HepG2 (cell line): ENCODE data around the gene PLVAP. TPM values are rescaled to one million over a fixed set of nuclear protein-coding genes. Genes with fewer than 3 reads are reported as not detected.

ENCODE experiments used
- EP300 ChIP-seq, 3 experiments: sonication (generic) in 1 of 3; formaldehyde crosslinking in 1 of 3; IDR thresholded peaks; 2 replicates each; pipeline versions ENCODE4 v1.5.1 to v1.6.1; 2011 to 2020; ENCODE audit warnings: low read depth in 2 of 3, low read length in 2 of 3, borderline replicate concordance in 1 of 3, improper control_type of control experiment in 1 of 3, mild to moderate bottlenecking in 1 of 3, missing genetic modification reagents in 1 of 3, moderate library complexity in 1 of 3
- FLYWCH1 ChIP-seq: sonication (generic); formaldehyde crosslinking; IDR thresholded peaks from 2 replicates; pipeline ENCODE4 v1.8.1; 2023; ENCODE audit warnings: mild to moderate bottlenecking, missing genetic modification reagents
- MXI1 ChIP-seq: IDR thresholded peaks from 3 replicates; pipeline ENCODE4 v1.6.1; 2012; ENCODE audit warnings: low read depth, low read length, inconsistent platforms, borderline replicate concordance
- SOX5 ChIP-seq: IDR thresholded peaks from 2 replicates; pipeline ENCODE4 v1.6.1; 2016; ENCODE audit warnings: borderline replicate concordance
- YEATS2 ChIP-seq: sonication (generic); formaldehyde crosslinking; IDR thresholded peaks from 2 replicates; pipeline ENCODE4 v1.4.0; 2020; ENCODE audit warnings: missing genetic modification reagents, borderline replicate concordance
- ZNF660 ChIP-seq: sonication (generic); formaldehyde crosslinking; IDR thresholded peaks from 2 replicates; pipeline ENCODE4 v1.5.1; 2020; ENCODE audit warnings: mild to moderate bottlenecking, low read depth, missing genetic modification reagents, borderline replicate concordance
- polyA plus RNA-seq, 8 experiments: library from polyadenylated mRNA; depleted of rRNA in 3 of 8; stranded (reverse) in 7 of 8; unstranded in 1 of 8; fragments of >200 nt; fragmentation: Illumina TruSeq in 4 of 8; extraction: Trizol in 4 of 8; gene quantifications; 2 replicates each; pipeline versions ENCODE4 v1.2.1 to v1.2.3, GENCODE V29; 2011 to 2016; ENCODE audit warnings: low read depth in 4 of 8, missing spikeins in 1 of 8, mixed read lengths in 1 of 8; ENCODE audit not compliant: insufficient read depth in 1 of 8
- total RNA-seq, 5 experiments: library from RNA; depleted of rRNA; stranded (reverse); fragments of >200 nt; fragmentation: Illumina TruSeq; extraction: Trizol; gene quantifications; 2 replicates each; pipeline ENCODE4 v1.2.3, GENCODE V29; 2016; ENCODE audit warnings: low read depth in 1 of 5
- TF ChIP-seq, protein P1 (sequence below), 2 experiments: fragments of 450-650 bp in 1 of 2; sonication (generic) in 1 of 2; formaldehyde crosslinking in 1 of 2; IDR thresholded peaks; 2 replicates each; pipeline versions ENCODE4 v1.6.1 to v1.8.0; 2016 to 2022; ENCODE audit warnings: antibody characterized with exemption in 1 of 2, mild to moderate bottlenecking in 1 of 2, missing genetic modification reagents in 1 of 2
- TF ChIP-seq, protein P2 (sequence below): sonication (generic); formaldehyde crosslinking; IDR thresholded peaks from 2 replicates; pipeline ENCODE4 v1.4.0; 2020; ENCODE audit warnings: missing genetic modification reagents
- TF ChIP-seq, protein P3 (sequence below): IDR thresholded peaks from 2 replicates; pipeline ENCODE4 v1.6.1; 2016; ENCODE audit warnings: missing compliant biosample characterization, missing genetic modification reagents, borderline replicate concordance

The PLVAP gene
- total and polyA plus RNA-seq, 2 of the 13 experiments (the other 11 are each of a cell fraction or from before 2014, with no cell fraction given) = 0.26 TPM; not detected in 1

DNA sequence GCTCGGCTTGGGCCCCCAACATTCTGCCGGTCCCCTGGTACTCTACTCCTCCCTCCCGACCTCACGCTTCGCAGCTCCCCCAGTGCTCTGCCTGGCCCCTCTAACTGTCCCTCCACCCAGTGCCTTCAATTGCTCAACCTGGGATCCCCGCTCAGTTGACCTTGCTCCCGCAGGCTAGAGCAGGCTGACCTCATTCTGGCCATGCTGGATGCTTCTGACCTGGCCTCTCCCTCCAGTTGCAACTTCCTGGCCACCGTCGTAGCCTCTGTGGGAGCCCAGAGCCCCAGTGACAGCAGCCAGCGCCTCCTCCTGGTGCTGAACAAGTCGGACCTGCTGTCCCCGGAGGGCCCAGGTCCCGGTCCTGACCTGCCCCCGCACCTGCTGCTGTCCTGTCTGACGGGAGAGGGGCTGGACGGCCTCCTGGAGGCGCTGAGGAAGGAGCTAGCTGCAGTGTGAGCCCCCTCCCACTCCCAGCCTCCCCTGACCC, 36.2 kb downstream of the PLVAP start (continued):
- TF ChIP-seq EP300 (IDR thresholded peaks at IDR 0.05; ENCODE audit: low read depth in 2 of 2, low read length in 2 of 2) = no peak
- TF ChIP-seq EP300 (CRISPR knock-in tag; IDR thresholded peaks at IDR 0.05; ENCODE audit: borderline replicate concordance) = 0 out of 2 replicates have a peak, but pooled peaks have one; percentile 15
- TF ChIP-seq YEATS2 (CRISPR knock-in tag) = 0 out of 2 replicates have a peak, but pooled peaks have one; percentile 26
- peak; percentile 18; the same call in 1 of the 2 replicates for TF ChIP-seq SOX5 (CRISPR knock-in tag)
- TF ChIP-seq ZNF660 (CRISPR knock-in tag) = no peak
- TF ChIP-seq MXI1 = peak; percentile 72; the same call in 1 of the 3 replicates
- TF ChIP-seq, protein P1, sequence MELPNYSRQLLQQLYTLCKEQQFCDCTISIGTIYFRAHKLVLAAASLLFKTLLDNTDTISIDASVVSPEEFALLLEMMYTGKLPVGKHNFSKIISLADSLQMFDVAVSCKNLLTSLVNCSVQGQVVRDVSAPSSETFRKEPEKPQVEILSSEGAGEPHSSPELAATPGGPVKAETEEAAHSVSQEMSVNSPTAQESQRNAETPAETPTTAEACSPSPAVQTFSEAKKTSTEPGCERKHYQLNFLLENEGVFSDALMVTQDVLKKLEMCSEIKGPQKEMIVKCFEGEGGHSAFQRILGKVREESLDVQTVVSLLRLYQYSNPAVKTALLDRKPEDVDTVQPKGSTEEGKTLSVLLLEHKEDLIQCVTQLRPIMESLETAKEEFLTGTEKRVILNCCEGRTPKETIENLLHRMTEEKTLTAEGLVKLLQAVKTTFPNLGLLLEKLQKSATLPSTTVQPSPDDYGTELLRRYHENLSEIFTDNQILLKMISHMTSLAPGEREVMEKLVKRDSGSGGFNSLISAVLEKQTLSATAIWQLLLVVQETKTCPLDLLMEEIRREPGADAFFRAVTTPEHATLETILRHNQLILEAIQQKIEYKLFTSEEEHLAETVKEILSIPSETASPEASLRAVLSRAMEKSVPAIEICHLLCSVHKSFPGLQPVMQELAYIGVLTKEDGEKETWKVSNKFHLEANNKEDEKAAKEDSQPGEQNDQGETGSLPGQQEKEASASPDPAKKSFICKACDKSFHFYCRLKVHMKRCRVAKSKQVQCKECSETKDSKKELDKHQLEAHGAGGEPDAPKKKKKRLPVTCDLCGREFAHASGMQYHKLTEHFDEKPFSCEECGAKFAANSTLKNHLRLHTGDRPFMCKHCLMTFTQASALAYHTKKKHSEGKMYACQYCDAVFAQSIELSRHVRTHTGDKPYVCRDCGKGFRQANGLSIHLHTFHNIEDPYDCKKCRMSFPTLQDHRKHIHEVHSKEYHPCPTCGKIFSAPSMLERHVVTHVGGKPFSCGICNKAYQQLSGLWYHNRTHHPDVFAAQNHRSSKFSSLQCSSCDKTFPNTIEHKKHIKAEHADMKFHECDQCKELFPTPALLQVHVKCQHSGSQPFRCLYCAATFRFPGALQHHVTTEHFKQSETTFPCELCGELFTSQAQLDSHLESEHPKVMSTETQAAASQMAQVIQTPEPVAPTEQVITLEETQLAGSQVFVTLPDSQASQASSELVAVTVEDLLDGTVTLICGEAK (IDR thresholded peaks at IDR 0.05) = no peak
- TF ChIP-seq, protein P1 (CRISPR knock-in tag; IDR thresholded peaks at IDR 0.05) = no peak
- TF ChIP-seq, protein P2, sequence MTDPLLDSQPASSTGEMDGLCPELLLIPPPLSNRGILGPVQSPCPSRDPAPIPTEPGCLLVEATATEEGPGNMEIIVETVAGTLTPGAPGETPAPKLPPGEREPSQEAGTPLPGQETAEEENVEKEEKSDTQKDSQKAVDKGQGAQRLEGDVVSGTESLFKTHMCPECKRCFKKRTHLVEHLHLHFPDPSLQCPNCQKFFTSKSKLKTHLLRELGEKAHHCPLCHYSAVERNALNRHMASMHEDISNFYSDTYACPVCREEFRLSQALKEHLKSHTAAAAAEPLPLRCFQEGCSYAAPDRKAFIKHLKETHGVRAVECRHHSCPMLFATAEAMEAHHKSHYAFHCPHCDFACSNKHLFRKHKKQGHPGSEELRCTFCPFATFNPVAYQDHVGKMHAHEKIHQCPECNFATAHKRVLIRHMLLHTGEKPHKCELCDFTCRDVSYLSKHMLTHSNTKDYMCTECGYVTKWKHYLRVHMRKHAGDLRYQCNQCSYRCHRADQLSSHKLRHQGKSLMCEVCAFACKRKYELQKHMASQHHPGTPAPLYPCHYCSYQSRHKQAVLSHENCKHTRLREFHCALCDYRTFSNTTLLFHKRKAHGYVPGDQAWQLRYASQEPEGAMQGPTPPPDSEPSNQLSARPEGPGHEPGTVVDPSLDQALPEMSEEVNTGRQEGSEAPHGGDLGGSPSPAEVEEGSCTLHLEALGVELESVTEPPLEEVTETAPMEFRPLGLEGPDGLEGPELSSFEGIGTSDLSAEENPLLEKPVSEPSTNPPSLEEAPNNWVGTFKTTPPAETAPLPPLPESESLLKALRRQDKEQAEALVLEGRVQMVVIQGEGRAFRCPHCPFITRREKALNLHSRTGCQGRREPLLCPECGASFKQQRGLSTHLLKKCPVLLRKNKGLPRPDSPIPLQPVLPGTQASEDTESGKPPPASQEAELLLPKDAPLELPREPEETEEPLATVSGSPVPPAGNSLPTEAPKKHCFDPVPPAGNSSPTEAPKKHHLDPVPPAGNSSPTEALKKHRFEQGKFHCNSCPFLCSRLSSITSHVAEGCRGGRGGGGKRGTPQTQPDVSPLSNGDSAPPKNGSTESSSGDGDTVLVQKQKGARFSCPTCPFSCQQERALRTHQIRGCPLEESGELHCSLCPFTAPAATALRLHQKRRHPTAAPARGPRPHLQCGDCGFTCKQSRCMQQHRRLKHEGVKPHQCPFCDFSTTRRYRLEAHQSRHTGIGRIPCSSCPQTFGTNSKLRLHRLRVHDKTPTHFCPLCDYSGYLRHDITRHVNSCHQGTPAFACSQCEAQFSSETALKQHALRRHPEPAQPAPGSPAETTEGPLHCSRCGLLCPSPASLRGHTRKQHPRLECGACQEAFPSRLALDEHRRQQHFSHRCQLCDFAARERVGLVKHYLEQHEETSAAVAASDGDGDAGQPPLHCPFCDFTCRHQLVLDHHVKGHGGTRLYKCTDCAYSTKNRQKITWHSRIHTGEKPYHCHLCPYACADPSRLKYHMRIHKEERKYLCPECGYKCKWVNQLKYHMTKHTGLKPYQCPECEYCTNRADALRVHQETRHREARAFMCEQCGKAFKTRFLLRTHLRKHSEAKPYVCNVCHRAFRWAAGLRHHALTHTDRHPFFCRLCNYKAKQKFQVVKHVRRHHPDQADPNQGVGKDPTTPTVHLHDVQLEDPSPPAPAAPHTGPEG (CRISPR knock-in tag) = peak; percentile 94
- TF ChIP-seq, protein P3, sequence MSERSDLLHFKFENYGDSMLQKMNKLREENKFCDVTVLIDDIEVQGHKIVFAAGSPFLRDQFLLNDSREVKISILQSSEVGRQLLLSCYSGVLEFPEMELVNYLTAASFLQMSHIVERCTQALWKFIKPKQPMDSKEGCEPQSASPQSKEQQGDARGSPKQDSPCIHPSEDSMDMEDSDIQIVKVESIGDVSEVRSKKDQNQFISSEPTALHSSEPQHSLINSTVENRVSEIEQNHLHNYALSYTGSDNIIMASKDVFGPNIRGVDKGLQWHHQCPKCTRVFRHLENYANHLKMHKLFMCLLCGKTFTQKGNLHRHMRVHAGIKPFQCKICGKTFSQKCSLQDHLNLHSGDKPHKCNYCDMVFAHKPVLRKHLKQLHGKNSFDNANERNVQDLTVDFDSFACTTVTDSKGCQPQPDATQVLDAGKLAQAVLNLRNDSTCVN (CRISPR knock-in tag) = no peak
- TF ChIP-seq FLYWCH1 (CRISPR knock-in tag) = no peak
